T-helper 1 cell (primary cell): ENCODE data around the gene CNNM4.
A peak's percentile ranks its signal among the peaks of the same experiment; 100 is the strongest.

Experiments
- DNase-seq, 5 donors: peaks; one replicate each; pipeline ENCODE4 v3.0.0-alpha.2; 2012 to 2020
- total RNA-seq, 4 donors: gene quantifications; one replicate each; lab custom pipeline; 2026; lab: John Stamatoyannopoulos, UW

Gene CNNM4
- total RNA-seq: 15.2 to 25.4 (median 18.5) reads per million in 4 donors

DNA sequence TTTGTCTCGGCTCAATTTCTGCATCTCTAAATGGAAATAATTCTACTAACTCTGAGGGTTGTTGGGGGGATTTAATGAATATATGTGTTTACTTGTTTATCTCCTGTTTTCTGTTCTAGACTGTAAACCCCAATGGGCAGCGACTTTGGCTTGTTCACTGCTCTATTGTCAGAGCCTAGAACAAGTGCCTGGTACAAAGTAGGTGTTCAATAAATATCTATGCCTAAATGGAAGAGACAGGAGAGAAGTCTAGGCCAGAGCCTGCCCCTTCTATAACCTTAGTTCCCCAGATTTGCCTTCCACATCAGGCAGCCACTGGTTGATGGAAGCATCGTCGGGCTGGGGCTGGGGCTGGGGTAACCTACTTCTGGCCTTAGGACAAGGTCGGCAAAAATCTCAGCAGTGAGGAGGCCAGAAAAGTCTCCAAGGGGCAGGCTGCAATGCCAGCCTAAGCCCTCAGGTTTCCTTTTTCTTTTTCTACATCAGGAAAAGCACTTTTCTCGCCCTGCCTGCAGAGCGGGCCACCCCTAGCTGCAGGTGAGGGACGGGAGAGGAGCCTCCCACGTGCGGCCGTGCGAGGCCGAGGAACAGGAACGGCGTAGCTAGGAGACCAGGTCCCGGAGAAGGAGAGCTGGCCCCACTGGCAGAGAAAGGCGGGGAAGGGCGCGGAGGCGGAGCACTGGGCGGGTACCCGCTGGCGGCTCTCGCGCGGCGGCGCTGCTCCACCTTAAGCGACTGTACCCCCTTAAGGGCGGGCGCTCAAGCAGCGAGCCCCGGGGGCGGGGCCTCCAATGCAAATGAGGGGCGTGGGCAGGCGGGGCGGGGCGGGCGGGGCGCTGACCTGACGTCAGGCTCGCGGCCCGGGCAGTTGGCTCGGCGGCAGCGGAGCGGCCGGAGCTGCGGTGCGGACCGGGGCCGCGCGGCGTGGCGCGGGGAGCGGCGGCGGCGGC, at the start of gene CNNM4:
CNNM4 (plus strand) TSS at position 867 of the 950 bp plus-strand sequence. CDS start 98 bp downstream, outside the sequence.
- DNase-seq: peak; percentile 88 to 92 (median 90)

DNA sequence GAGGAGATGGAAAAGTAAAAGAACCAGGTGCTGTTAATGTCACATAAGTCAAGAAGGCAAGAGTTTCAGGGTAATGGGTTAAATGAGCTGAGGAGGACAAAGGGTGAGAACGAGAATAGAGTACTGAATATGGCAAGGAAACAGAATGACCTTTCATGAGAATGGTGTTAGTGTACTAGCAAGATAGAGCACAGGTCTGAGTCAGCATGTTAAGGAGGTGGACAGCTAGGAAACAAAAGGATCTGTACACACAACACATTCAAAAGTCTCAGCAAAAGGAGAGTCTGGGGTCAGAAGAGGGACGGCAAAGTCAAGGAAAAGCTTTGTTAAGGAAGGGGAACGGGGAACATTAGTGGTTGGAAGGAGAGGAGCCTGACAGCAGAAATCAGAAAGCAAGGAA, 49.7 kb upstream of the CNNM4 start:
- no peak for DNase-seq

DNA sequence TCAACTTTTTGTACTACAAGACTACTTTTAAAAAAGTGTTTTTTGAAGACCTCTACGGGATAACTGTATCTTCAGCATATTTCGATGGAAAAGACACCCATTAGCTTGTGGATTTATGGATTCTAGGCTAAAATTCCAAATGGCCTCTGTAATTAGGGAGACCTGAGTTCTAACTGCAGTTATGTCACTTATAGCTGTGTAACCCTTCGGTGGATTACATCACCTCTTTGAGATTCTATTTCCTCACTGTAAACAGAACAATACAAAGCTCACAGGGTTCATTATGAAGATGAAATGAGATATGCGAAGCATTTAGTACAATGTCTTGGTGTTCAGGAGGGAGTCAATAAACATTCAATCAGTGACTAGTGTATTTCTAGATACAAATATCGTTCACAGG, 45.0 kb upstream of the CNNM4 start:
- DNase-seq: no peak

DNA sequence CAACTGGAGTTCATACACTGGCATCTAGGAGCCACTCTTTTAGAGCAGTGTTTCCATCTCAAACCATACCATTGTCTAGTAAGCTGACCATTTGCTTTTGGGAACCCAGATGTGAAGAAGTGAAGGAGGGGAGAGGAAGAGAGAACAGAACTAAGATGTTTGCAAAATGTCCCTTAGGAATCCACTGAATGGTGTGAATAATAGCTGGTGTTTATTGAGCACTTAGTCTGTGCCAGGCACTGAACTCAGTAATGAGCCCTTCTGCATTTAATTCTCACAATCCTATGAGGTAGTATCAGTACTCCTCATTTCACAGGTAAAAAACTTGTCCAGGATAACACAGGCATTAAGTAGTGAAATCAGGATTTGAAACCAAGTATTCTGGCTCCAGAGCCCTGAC, 44.3 kb upstream of the CNNM4 start:
- no peak for DNase-seq

DNA sequence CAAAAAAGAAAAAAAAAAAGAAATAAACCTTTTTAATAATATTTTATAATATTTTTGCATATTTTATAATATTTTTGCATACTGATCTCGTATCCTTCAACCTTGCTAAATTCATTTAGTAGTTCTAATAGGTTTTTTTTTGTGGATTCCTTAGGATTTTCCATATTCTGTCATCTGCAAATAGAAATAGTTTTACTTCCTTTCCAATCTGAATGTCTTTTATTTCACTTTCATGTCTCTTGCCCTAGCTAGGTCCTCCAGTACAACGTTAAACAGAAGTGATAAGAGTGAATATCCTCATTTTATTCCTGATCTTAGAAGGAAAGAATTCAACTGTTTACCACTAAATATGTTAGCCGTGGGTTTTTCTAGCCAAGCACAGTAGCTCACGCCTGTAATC, 34.6 kb upstream of the CNNM4 start:
- DNase-seq: no peak

DNA sequence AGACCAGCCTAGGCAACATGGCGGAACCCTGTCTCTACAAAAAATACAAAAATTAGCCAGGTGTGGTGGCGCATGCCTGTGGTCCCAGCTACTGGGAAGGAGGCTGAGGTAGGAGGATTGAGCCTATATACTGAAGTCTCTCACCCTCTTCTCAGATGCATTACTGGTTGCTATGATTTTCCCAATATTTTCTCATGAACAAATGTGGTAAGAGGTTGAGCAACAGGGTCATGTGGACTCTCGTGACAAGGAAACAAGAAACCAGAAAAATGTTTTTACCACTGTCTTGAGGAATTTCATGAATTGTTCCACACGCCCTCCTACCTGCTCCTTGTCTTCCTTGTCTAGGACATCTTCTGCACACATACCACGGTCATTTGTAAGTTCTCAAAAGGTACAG, 33.3 kb upstream of the CNNM4 start:
- no peak for DNase-seq

DNA sequence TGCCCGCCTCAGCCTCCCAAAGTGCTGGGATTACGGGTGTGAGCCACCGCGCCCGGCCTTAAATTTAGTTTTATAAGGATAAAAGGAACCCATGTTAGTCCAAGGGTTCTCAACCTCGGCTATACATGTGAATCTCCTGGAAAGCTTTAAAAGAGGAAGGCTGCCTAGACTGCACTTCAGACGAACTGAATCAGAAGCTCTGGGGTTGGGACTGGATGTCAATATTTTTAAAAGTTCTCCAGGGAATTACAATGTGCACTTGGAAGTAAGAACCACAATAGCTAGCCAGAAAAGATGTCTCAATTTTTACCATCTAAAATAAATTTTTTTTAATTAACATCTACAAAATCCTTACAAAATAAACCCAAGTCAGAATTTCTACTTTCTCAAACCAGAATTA, 31.0 kb upstream of the CNNM4 start:
- no peak for DNase-seq

DNA sequence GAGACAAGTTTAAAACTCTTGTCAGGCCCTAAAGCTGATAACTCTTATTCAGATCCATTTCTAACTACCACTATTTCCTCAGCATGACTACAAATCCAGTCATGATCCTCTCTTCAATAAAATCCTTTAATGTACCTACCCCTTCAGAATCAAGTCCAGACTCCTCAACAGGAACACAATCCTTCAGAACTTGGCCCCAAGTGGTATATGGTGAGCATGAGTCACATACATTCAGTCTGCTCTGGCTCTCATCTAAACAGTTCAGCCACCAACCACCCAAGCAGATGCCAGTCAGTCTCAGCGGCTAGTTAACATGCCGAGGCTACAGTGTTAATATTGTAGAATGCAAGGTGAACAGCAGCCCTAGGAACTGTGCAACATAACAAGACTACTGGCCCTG, 30.5 kb upstream of the CNNM4 start:
- no peak for DNase-seq

DNA sequence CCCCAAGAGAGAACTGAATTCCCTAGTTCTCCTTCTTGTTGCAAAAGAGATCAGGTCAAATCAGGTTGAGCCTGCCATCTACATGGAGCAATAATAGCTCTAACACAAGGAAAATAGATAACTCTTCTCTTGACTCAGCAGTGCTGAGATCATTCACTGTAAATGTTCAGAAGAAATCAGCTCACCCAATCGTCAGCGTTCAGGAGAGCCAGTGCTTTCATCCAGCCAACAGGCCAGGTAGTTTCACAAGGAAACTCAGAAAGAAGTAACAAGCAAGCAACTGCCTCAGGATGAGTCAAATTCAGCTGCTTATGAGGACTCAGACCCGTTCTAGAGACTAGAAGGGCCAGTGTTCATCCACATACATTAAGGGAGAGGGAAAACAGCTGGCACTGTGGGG, 26.8 kb upstream of the CNNM4 start:
- DNase-seq: no peak

DNA sequence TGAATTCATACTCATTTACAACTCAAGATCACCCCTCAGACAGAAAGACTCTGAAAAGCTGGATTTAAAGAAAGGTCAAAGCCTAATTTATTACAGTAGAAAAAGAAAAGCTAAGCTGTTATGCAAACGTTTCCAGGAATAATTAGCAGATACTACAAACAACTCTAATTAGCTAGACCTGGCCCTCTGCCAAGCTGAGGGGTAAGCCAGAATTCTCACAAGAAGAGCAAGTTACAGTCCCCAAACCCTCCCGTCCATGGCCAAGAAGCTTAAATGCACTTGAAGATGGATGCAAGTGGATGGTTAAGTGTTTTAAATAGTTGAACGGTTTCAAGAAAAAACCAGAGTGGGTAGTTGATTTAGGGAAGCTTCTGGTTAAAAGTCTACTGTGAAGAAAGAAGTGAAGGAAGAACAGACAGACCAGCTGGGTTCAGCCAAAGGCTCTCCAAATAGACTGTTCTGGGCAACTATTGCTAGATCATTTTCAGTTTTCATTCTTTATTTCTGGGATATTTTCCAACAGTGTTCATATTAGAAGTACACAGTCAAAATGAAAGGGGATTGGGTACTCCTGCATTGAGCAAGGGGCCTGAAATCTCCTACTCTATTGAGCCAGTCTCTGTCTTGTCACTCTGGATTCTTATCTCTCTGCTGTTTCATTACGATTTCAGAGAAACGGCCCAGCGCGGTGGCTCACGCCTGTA, 25.7 kb upstream of the CNNM4 start:
- no peak for DNase-seq

DNA sequence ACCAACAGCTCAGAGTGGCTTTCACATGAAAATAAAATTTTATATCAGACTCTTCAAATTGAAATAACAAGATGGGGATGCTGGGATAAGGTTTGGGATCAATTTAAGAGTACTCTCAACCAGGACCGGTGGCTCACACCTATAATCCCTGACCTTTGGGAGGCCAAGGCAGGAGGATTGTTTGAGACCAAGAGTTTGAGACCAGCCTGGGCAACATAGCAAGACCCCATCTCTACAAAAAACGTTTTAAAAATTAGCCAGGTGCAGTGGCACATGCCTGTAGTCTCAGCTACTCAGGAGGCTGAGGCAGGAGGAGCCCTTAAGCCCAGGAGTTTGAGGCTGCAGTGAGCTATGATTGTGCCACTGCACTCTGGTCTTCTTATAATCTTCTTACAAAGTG, 23.5 kb upstream of the CNNM4 start:
- no peak for DNase-seq

DNA sequence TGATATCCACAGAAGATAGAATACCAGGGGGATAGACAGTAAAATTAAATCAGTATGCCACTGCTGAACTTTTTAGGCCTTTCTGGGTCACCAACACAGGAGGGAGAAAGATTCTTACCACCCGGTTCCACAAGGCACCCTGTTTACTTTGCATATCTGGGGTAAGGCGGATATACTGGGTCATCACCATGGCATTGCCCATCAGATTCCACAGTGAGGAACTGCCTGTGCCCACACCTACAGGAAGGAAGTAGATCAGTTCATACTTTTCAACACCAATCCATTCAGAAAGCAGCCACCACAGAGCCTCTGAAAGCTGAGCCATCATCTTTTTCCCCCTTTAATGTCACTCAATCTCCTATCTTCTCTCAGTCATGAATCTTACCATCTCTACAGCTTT, 22.9 kb upstream of the CNNM4 start:
- no peak for DNase-seq

DNA sequence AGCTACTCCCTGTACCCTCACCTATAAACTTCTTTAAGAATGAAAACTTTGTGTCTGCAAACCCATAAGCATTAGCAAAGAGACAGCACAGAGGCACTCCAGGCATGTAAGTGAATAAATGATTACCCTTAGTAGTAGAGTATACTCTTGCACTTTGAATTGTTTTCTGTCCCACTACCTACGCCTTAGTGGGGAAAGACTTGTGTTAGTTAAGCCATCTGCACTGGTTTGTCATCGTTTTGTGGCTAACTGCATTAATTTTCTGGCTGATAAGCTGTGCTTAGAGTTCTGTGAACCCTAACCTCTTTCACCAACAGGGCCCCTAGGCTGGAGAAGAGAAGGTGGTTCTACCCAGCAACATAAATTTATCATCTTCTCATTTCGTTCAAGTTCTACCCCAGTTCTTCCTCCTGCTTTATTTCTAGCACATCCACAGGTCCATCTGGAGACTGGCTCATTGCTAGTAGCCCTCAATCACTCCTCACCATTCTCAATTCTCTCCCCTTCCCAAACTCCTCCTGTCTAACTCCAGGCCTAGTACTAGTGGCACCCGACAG, 21.5 kb upstream of the CNNM4 start:
- no peak for DNase-seq

DNA sequence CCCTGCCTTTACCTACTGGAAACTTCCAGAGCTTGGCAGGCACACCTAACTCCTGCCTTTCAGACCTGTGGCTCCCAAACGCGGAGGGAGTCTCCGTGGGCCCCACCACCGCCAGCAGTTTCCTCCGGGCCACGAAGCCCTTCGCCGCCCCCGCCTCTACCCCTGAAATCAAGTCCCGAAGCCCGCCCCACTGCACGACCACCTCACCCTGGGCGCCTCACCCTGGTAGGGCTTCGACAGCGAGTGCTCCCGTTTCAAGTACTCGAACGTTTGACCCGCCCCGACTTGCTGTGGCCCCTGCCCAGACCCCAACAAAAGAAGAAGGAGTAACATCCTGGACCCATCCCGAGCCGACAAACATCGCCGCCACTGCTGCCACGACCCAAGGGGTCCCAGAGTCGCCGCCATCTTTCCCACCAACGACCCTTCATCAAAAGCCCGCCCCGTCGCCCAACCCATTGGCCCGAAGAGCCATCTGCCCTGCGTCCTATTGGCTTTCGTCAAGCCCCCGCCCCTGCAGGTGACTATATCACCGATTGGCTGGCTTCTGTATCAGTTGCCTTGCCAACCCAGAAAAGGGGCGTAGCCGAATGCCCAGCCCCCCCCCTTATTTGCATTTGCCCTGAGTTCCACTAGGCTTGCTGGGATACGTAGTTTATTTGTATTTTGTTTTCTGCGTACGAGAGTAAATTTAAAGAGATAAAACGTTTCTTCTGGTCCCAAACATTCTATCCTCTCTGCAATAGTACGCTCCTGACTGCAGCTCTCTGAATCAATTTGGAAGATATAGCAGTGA, 20.9 kb upstream of the CNNM4 start, which contains the start of gene LMAN2L:
LMAN2L (minus strand) TSS at position 432 of the 796 bp plus-strand sequence; CDS start at position 408, 24 bp downstream.
- peak; percentile 92 to 98 (median 95) for DNase-seq

DNA sequence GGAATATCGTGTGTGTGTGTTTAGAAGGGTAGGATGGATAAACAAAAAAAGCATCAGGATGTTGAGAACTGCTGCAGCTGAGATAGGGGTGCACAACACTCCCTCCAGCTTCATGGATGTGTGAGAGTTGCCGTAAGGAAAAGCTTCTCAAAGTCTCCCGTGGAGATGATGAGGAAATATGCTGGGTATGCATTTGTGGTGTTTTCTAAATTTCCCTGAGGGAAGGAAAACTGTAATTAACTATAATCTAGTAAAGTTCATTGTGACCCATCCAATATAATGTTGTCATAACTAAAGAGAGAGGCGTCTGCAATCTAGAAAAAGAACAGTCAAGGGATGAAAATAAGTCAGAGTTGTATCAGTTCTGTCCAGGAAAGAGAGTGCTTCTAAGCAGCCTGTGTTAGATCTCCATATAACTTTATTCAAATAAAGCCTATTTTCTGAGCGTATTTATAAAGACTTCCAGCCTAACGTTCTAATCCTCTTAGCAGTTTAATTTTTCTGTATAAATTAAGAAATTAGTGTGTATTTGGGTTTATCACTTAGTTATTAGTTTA, 13.6 kb upstream of the CNNM4 start:
- DNase-seq: no peak

DNA sequence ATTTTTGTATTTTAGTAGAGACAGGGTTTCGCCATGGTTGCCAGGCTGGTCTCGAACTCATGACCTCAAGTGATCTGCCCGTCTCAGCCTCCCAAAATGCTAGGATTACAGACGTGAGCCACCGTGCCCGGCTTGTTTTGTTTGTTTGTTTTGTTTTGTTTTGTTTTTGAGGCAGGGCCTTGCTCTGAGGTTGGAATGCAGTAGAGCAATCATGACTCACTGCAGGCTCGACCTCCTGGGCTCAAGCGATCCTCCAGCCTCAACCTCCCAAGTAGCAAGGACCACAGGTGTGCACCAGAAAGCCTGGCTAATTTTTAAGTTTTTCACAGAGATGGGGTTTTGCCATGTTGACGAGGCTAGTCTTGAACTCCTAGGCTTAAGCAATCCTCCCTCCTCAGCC, 8.9 kb upstream of the CNNM4 start:
- DNase-seq: no peak

DNA sequence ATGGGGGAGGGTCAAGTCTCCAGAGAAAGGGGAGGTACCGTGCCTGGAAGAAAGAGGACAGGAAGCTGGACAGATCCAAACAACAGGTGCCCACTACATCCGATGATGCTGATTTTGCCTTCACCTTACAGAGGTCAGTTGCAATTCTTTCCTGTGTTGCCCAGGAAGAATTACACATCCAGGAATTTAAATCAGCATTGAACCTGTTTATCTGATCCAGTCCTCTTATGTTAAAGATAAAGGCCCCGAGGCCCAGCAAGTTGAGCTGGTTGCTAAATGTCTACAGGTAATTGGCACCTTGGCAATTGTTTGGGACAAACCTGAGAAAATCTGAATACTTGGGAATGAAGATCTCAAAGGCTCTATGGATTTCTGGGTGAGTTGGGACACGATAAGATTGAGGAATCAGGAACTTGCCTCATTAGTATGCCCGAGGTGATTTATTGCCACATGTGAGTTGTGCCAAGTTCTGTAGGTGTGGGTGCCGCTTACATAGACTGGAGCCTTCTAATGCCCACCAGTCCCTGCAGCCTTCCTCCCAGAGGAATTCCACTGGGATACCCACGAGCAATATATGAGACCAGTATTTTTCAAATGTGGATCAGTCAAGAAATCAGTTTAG, 6.9 kb upstream of the CNNM4 start:
- no peak for DNase-seq

DNA sequence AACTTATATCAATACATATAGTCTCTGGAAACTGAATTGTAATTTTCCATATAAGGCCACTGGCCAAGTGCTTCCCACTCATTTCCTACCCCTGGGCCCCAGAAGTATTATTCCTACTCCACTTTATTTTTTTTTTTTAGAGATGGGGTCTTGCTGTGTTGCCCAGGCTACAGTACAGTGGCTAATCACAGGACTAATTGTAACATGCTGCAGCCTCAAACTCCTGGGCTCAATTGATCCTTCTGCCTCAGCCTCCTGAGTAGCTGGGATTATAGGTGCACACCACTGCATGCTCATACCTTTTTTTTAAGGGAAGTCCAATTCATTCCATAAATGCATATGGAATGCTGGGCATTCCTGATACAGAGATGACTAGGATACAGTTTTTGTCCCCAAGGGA, 6.4 kb upstream of the CNNM4 start:
- no peak for DNase-seq

DNA sequence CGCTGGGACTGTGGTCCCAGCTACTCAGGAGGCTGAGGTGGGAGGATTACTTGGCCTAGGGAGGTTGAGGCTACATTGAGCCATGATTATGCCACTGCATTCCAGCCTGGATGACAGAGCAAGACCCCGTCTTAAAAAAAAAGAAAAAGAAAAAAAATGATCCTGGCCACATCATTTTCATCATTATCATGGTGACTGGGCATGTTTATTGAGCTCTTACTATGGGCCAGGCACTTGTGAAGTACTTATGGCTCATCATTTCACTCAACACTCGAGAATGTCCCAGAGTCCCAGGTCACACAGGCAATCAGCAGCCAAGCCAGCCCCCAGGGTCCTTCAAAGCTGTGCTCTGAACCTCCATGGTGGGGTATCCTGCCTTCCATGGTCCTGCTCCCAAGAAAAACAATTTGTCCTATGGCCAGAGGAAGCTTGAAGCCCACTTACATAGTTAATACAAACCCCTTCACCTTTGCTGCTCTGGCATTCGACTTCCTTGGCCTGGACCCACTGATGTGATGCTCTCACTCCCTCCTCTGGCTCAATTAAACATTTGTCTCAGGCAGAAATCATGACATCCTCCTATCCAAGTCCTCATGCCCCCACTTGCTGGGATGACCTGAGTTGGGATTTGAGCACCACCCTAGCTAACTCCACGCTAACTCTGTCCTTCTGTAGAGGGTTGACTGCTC, 3.8 kb upstream of the CNNM4 start:
- DNase-seq: no peak

DNA sequence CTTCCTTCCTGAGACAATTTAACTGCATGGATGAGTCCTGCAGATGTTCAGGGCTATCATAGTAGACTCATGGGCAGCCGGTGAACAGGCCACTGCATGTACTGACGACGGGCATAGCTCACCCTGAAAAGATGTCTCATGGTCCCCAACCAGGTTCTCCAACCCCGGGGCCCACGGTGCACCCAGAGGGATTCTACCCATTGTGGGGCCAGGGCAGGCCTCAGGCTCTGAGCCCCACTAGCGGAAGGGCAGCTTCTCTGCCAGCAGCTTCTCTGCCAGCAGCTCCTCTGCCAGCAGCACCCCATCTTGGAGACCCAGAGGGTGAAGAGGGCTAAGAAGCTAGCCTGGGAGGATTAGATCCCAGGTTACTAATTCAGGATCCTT, 3.2 kb upstream of the CNNM4 start:
- DNase-seq: no peak

DNA sequence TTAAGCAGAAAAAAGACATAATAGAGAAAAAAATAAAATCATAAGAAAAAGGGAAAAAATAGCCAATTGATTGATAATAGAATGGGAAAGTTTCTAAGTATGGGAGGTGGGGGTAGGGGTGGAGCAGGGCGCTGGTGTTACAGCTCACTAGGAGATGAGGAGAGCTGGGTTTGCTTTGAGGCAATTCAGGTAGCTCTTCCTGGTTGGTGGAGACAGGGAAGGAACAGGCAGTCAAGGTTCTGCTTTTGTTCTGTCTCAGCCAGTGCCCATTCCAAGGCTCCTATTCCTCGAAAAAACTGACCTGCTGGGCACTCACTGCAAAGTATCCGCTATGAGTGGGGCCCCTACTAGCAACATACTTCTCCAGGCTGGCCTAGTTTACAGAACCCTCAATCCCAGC, 1.7 kb upstream of the CNNM4 start:
- DNase-seq: no peak
